HepG2 (cell line): Measurements from ENCODE around the gene DDRGK1. TPM values are rescaled to one million over a fixed set of nuclear protein-coding genes. Genes with fewer than 3 reads are reported as not detected.

Experiments
- ARID4A ChIP-seq: sonication (generic); formaldehyde crosslinking; IDR thresholded peaks from 2 replicates; pipeline ENCODE4 v1.5.0; 2020; ENCODE audit warnings: mild to moderate bottlenecking, missing genetic modification reagents, borderline replicate concordance
- E2F5 ChIP-seq: sonication (generic); formaldehyde crosslinking; conservative IDR thresholded peaks from 2 replicates; pipeline ENCODE4 v1.4.0; 2020; ENCODE audit warnings: missing genetic modification reagents
- HOXA3 ChIP-seq: sonication (generic); formaldehyde crosslinking; IDR thresholded peaks from 2 replicates; pipeline ENCODE4 v1.5.0; 2020; ENCODE audit warnings: missing genetic modification reagents
- IKZF5 ChIP-seq: IDR thresholded peaks from 2 replicates; pipeline ENCODE4 v1.6.1; 2018; ENCODE audit warnings: missing genetic modification reagents, mild to moderate bottlenecking, missing compliant biosample characterization
- KAT2B ChIP-seq: fragments of 150-350 bp; IDR thresholded peaks from 2 replicates; pipeline ENCODE4 v1.6.1; 2014; ENCODE audit warnings: low read depth, low read length, borderline replicate concordance
- KLF12 ChIP-seq: sonication (generic); formaldehyde crosslinking; IDR thresholded peaks from 2 replicates; pipeline ENCODE4 v1.4.0; 2020; ENCODE audit warnings: missing genetic modification reagents, borderline replicate concordance
- KLF15 ChIP-seq: sonication (generic); formaldehyde crosslinking; IDR thresholded peaks from 2 replicates; pipeline ENCODE4 v1.8.1; 2023; ENCODE audit warnings: borderline replicate concordance, mild to moderate bottlenecking, inconsistent platforms, missing genetic modification reagents, mixed read lengths
- MEIS1 ChIP-seq: sonication (generic); formaldehyde crosslinking; IDR thresholded peaks from 2 replicates; pipeline ENCODE4 v1.9.0; 2021; ENCODE audit warnings: mild to moderate bottlenecking, missing genetic modification reagents, moderate library complexity, borderline replicate concordance
- NFYB ChIP-seq: sonication (generic); formaldehyde crosslinking; IDR thresholded peaks from 2 replicates; pipeline ENCODE4 v1.4.0; 2020; ENCODE audit warnings: missing genetic modification reagents
- PATZ1 ChIP-seq: sonication (generic); formaldehyde crosslinking; IDR thresholded peaks from 2 replicates; pipeline ENCODE4 v1.4.0; 2020; ENCODE audit warnings: missing genetic modification reagents
- RAD51 ChIP-seq: fragments of 450-650 bp; IDR thresholded peaks from 2 replicates; pipeline ENCODE4 v1.6.1; 2016; ENCODE audit warnings: borderline replicate concordance
- RARG ChIP-seq: sonication (generic); formaldehyde crosslinking; IDR thresholded peaks from 2 replicates; pipeline ENCODE4 v1.4.0; 2020; ENCODE audit warnings: low read depth, mild to moderate bottlenecking, missing genetic modification reagents
- SIX4 ChIP-seq: sonication (generic); formaldehyde crosslinking; IDR thresholded peaks from 2 replicates; pipeline ENCODE4 v1.4.0; 2020; ENCODE audit warnings: missing genetic modification reagents
- SMAD9 ChIP-seq: sonication (generic); formaldehyde crosslinking; IDR thresholded peaks from 2 replicates; pipeline ENCODE4 v1.5.1; 2020; ENCODE audit warnings: mild to moderate bottlenecking, missing genetic modification reagents
- XRCC5 ChIP-seq: fragments of 200-400 bp; formaldehyde crosslinking; optimal IDR thresholded peaks from 2 replicates; pipeline ENCODE3; 2017; ENCODE audit warnings: mild to moderate bottlenecking, low read length
- ZKSCAN1 ChIP-seq: fragments of 150-350 bp; IDR thresholded peaks from 2 replicates; pipeline ENCODE4 v1.6.1; 2014; ENCODE audit warnings: low read length
- ZNF263 ChIP-seq: sonication (generic); formaldehyde crosslinking; IDR thresholded peaks from 2 replicates; pipeline ENCODE4 v1.4.0; 2020; ENCODE audit warnings: missing genetic modification reagents
- ZNF382 ChIP-seq: sonication (generic); formaldehyde crosslinking; IDR thresholded peaks from 2 replicates; pipeline ENCODE4 v1.5.0; 2020; ENCODE audit warnings: missing genetic modification reagents, mild to moderate bottlenecking, borderline replicate concordance
- ZNF569 ChIP-seq: sonication (generic); formaldehyde crosslinking; IDR thresholded peaks from 2 replicates; pipeline ENCODE4 v1.5.0; 2020; ENCODE audit warnings: mild to moderate bottlenecking, missing genetic modification reagents, moderate library complexity, borderline replicate concordance
- ZNF709 ChIP-seq: sonication (generic); formaldehyde crosslinking; IDR thresholded peaks from 2 replicates; pipeline ENCODE4 v1.5.0; 2020; ENCODE audit warnings: mild to moderate bottlenecking, missing genetic modification reagents
- polyA plus RNA-seq, 8 experiments: library from polyadenylated mRNA; depleted of rRNA in 3 of 8; stranded (reverse) in 7 of 8; unstranded in 1 of 8; fragments of >200 nt; fragmentation: Illumina TruSeq in 4 of 8; extraction: Trizol in 4 of 8; gene quantifications; 2 replicates each; pipeline versions ENCODE4 v1.2.1 to v1.2.3, GENCODE V29; 2011 to 2016; ENCODE audit warnings: low read depth in 4 of 8, missing spikeins in 1 of 8, mixed read lengths in 1 of 8; ENCODE audit not compliant: insufficient read depth in 1 of 8
- total RNA-seq, 5 experiments: library from RNA; depleted of rRNA; stranded (reverse); fragments of >200 nt; fragmentation: Illumina TruSeq; extraction: Trizol; gene quantifications; 2 replicates each; pipeline ENCODE4 v1.2.3, GENCODE V29; 2016; ENCODE audit warnings: low read depth in 1 of 5

The DDRGK1 gene
- total and polyA plus RNA-seq, 2 of the 13 experiments (the other 11 are each of a cell fraction or from before 2014, with no cell fraction given), result 96.7 to 149 TPM

- no peak for TF ChIP-seq E2F5 (CRISPR knock-in tag)
- no peak for TF ChIP-seq RAD51
- TF ChIP-seq HOXA3, result peak; percentile 79
- no peak for TF ChIP-seq KAT2B
- peak; percentile 98 for TF ChIP-seq ARID4A (CRISPR knock-in tag)
- 0 out of 2 replicates have a peak, but pooled peaks have one; percentile 76 for TF ChIP-seq IKZF5 (CRISPR knock-in tag)
- peak; percentile 78 for TF ChIP-seq ZNF263 (CRISPR knock-in tag)
- TF ChIP-seq ZNF709 (CRISPR knock-in tag), result peak; percentile 54; the same call in 1 of the 2 replicates
- 0 out of 2 replicates have a peak, but pooled peaks have one; percentile 52 for TF ChIP-seq SIX4 (CRISPR knock-in tag)
- TF ChIP-seq ZKSCAN1, result no peak; the same call in 1 of the 2 replicates
- peak; percentile 93 for TF ChIP-seq KLF12 (CRISPR knock-in tag)
- no peak for TF ChIP-seq RARG (CRISPR knock-in tag)
- peak; percentile 61 for TF ChIP-seq NFYB
- TF ChIP-seq ZNF382, result no peak
- peak; percentile 54 for TF ChIP-seq XRCC5
- TF ChIP-seq SMAD9, result no peak
- TF ChIP-seq KLF15 (CRISPR knock-in tag), result peak; percentile 44; the same call in 1 of the 2 replicates
- TF ChIP-seq MEIS1 (CRISPR knock-in tag), result 0 out of 2 replicates have a peak, but pooled peaks have one; percentile 28
- TF ChIP-seq PATZ1 (CRISPR knock-in tag), result peak; percentile 53
- peak; percentile 94; the same call in 1 of the 2 replicates for TF ChIP-seq ZNF569 (CRISPR knock-in tag)
These were observed 4.9 kb upstream of the DDRGK1 start, which contains the start of gene ITPA (continued) for GRCh38 chr20:3209257-3209945.
